Measurements from ENCODE around the gene MOBP.
"Not testable (repeated sequence)": the region's sequence is repeated elsewhere in the genome, so short reads cannot be mapped to it uniquely, and the experiment has no call there.

The MOBP gene

GRCh38 chr3:39453134-39453533, 14.3 kb upstream of the MOBP start:
- DNase-seq = no peak

GRCh38 chr3:39453872-39454271, 13.6 kb upstream of the MOBP start:
- not testable (repeated sequence) for DNase-seq

GRCh38 chr3:39454591-39455217, 12.8 kb upstream of the MOBP start:
- no peak for DNase-seq

- no peak for DNase-seq
These were observed 11.3 kb upstream of the MOBP start for GRCh38 chr3:39456159-39456558.

- no peak for DNase-seq
These were observed 10.1 kb upstream of the MOBP start for GRCh38 chr3:39457361-39457760.

- not testable (repeated sequence) for DNase-seq
These were observed 8.9 kb upstream of the MOBP start for GRCh38 chr3:39458579-39458978.

- DNase-seq = no peak
These were observed 6.8 kb upstream of the MOBP start for GRCh38 chr3:39460677-39461076.

- DNase-seq = no peak
These were observed 4.2 kb upstream of the MOBP start for GRCh38 chr3:39463269-39463668.

GRCh38 chr3:39466988-39467387, 492 bp upstream of the MOBP start:
- DNase-seq = no peak

- no peak for DNase-seq
These were observed 592 bp downstream of the MOBP start for GRCh38 chr3:39468108-39468436.

GRCh38 chr3:39469258-39469657, 1.8 kb downstream of the MOBP start:
- DNase-seq = no peak

GRCh38 chr3:39469945-39470344, 2.5 kb downstream of the MOBP start:
- DNase-seq = no peak

GRCh38 chr3:39471652-39472051, 4.2 kb downstream of the MOBP start:
- no peak for DNase-seq

- DNase-seq = no peak
These were observed 6.1 kb downstream of the MOBP start for GRCh38 chr3:39473452-39474125.

- no peak for DNase-seq
These were observed 6.6 kb downstream of the MOBP start for GRCh38 chr3:39474126-39474515.

GRCh38 chr3:39476783-39477182, 9.3 kb downstream of the MOBP start:
- no peak for DNase-seq

- no peak for DNase-seq
These were observed 10.7 kb downstream of the MOBP start for GRCh38 chr3:39478226-39478625.

- DNase-seq = no peak
These were observed 12.4 kb downstream of the MOBP start for GRCh38 chr3:39479701-39480414.

GRCh38 chr3:39485547-39485946, 18.1 kb downstream of the MOBP start:
- DNase-seq = no peak

GRCh38 chr3:39491014-39491413, 23.5 kb downstream of the MOBP start:
- no peak for DNase-seq

- DNase-seq = no peak
These were observed 24.4 kb downstream of the MOBP start for GRCh38 chr3:39491733-39492350.

- no peak for DNase-seq
These were observed 27.3 kb downstream of the MOBP start for GRCh38 chr3:39494781-39495180.

- DNase-seq = no peak
These were observed 30.3 kb downstream of the MOBP start for GRCh38 chr3:39497753-39498152.
